Stimulated activated memory B cell treated with anti-CD40 and anti-IgM and Interleukin-4, amounts not matched to agents 10 μg/mL and 1 μg/mL and 100 μg/mL, for 72 hours (primary cell): ENCODE data around the gene SLC29A2.

Source experiments
- ATAC-seq: fragments of 150-1000 bp; cut with Tn5 transposase; 2 replicates; pipeline ENCODE4 v1.10.0; 2021
- H3K27ac Mint-ChIP-seq: one replicate; pipeline ENCODE4 v1.8.0; 2022; ENCODE audit warnings: mild to moderate bottlenecking, mixed read lengths
- H3K27me3 Mint-ChIP-seq: one replicate; pipeline ENCODE4 v1.8.0; 2022; ENCODE audit warnings: mixed read lengths
- H3K36me3 Mint-ChIP-seq: one replicate; pipeline ENCODE4 v1.8.0; 2022; ENCODE audit warnings: mixed read lengths
- H3K4me1 Mint-ChIP-seq: one replicate; pipeline ENCODE4 v1.8.0; 2022; ENCODE audit warnings: mixed read lengths
- H3K4me3 Mint-ChIP-seq: one replicate; pipeline ENCODE4 v1.8.0; 2022; ENCODE audit warnings: mild to moderate bottlenecking, moderate library complexity, mixed read lengths
- H3K9me3 Mint-ChIP-seq: one replicate; pipeline ENCODE4 v1.8.0; 2022; ENCODE audit warnings: mixed read lengths

Gene SLC29A2

GRCh38 chr11:66333896-66334604, 37.5 kb downstream of the SLC29A2 start:
- Mint-ChIP-seq H3K4me1 (peaks cover 37% of the 10 kb centered on the region), H3K36me3 (peaks cover 15% of the 10 kb centered on the region), H3K4me3 (no peak overlapping the region), H3K27ac (no peak overlapping the region), H3K9me3 (no peaks in the 10 kb centered on the region), H3K27me3 (peaks cover 9% of the 10 kb centered on the region)
- ATAC-seq, result no peak

- Mint-ChIP-seq H3K27me3 (peaks cover 9% of the 10 kb centered on the region), H3K9me3 (no peaks in the 10 kb centered on the region), H3K27ac (peak overlapping the region; percentile 26), H3K4me3 (no peak overlapping the region), H3K36me3 (peaks cover 8% of the 10 kb centered on the region), H3K4me1 (peaks cover 38% of the 10 kb centered on the region)
- no peak for ATAC-seq
Measured at GRCh38 chr11:66333220-66333877, 38.2 kb downstream of the SLC29A2 start.

- H3K27ac Mint-ChIP-seq, result peak overlapping the region; percentile 26
- peaks cover 9% of the 10 kb centered on the region for H3K27me3 Mint-ChIP-seq
- H3K36me3 Mint-ChIP-seq, result peaks cover 6% of the 10 kb centered on the region
- no peak for ATAC-seq
- no peaks in the 10 kb centered on the region for H3K9me3 Mint-ChIP-seq
- H3K4me1 Mint-ChIP-seq, result peaks cover 40% of the 10 kb centered on the region
- no peak overlapping the region for H3K4me3 Mint-ChIP-seq
Measured at GRCh38 chr11:66332371-66333219, 39.0 kb downstream of the SLC29A2 start.

- Mint-ChIP-seq H3K27me3 (peaks cover 9% of the 10 kb centered on the region), H3K27ac (peak overlapping the region; percentile 26), H3K4me3 (no peak overlapping the region), H3K9me3 (no peaks in the 10 kb centered on the region), H3K4me1 (peaks cover 37% of the 10 kb centered on the region), H3K36me3 (no peaks in the 10 kb centered on the region)
- ATAC-seq, result no peak
Measured at GRCh38 chr11:66331542-66332370, 39.8 kb downstream of the SLC29A2 start.

GRCh38 chr11:66330931-66331330, 40.6 kb downstream of the SLC29A2 start:
- Mint-ChIP-seq H3K27ac (no peak overlapping the region), H3K27me3 (peaks cover 2% of the 10 kb centered on the region), H3K4me3 (no peak overlapping the region), H3K4me1 (peaks cover 32% of the 10 kb centered on the region), H3K9me3 (no peaks in the 10 kb centered on the region), H3K36me3 (no peaks in the 10 kb centered on the region)
- ATAC-seq, result no peak

- Mint-ChIP-seq H3K4me1 (peaks cover 25% of the 10 kb centered on the region), H3K4me3 (no peak overlapping the region), H3K36me3 (no peaks in the 10 kb centered on the region), H3K27me3 (no peaks in the 10 kb centered on the region), H3K27ac (no peak overlapping the region), H3K9me3 (no peaks in the 10 kb centered on the region)
- no peak for ATAC-seq
Measured at GRCh38 chr11:66329165-66329673, 42.3 kb downstream of the SLC29A2 start.

DNA sequence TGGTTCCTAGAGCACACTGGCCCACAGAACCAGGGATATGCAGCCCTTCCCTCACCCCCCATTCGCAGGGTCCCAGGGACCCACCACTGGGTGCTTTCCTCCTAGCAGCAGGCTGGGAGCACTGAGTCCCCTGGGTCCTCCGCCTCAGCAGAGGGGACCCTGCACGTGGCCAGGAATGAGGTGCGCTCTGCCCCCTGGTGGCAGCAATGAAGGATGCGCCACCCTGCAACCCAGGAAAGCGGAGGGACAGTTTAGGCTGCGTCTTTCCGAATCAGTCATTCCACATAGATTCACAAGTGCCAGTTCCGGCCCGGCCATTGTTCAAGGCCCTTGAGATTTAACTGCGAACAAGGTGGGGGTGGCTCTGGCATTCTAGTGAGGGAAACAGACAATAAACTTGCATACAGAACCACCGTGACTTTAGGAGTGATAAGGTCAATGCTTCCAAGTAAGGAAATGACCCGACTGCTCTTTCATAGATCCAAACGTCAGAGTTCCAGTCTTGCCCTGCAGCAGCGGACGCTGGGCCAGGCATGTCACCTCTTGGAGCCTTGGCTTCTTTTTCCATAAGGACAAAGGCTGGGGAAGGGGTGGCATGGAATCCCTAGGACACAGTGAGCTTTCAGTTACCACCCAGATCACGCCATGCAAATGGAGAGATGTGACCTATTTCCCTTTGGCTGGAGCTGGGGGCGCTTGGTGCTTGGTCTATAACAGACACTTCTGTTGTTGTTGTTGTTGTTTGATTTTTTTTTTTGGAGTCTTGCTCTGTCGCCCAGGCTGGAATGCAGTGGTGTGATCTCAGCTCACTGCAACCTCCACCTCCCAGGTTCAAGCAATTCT, 43.0 kb downstream of the SLC29A2 start:
- Mint-ChIP-seq H3K9me3 (no peaks in the 10 kb centered on the region), H3K4me1 (peaks cover 25% of the 10 kb centered on the region), H3K4me3 (no peak overlapping the region), H3K27ac (peak overlapping the region; percentile 4), H3K27me3 (no peaks in the 10 kb centered on the region), H3K36me3 (no peaks in the 10 kb centered on the region)
- peak; percentile 91 for ATAC-seq

DNA sequence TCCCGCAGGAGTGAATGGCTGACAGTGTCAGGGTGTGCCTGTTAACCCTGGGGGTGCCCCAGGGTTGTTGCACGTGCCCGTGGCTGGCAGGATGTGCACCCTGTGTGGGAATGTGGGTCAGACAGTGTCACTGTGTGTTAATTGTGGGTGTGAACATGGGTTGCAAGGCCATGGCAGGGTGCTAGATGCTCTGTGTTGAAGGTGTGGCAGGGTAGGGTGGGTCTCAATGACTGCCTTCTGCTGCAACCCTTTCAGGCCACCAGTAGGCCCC, 43.6 kb downstream of the SLC29A2 start:
- no peak for ATAC-seq
- Mint-ChIP-seq H3K4me1 (peaks cover 25% of the 10 kb centered on the region), H3K9me3 (no peaks in the 10 kb centered on the region), H3K36me3 (no peaks in the 10 kb centered on the region), H3K27me3 (no peaks in the 10 kb centered on the region), H3K27ac (peak overlapping the region; percentile 4), H3K4me3 (no peak overlapping the region)

DNA sequence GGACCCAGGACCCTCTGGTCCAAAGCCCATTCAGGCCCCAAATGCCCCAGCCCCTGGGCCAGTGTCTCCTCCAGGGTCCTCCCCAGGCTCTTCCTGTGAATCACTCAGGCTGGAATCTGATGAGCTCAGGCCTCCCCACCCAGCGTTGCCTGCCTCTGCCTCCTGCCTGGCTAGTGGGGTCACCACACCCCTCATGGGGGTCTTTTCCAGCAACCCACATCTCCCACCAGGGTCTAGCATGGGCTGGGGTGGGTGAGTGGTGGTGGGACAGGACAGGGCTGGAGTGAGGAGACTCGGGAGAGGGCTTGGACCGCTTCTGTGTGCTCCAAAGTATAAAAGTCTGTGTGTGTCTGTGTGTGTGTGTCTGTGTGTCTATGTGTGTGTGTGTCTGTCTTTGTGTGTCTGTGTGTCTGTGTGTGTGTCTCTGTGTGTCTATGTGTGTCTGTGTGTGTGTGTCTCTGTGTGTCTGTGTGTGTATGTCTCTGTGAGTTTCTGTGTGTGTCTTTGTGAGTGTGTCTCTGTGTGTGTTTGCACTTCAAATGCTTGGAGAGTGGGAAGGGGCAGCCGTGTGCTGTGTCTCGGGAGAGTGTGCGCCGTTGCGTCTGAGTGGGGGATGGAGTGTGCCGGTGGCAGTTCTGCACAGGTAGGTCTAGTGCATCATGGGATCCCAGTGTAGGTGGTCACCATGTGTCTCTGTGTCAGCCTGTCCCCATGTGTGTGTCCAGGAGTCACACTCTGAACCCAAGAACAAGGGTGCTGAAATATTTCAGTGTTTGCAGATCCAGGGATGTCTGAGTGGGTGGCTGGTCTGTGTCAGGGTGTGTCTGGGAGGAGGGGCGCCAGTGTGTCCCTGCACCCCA, 44.2 kb downstream of the SLC29A2 start:
- Mint-ChIP-seq H3K4me1 (peaks cover 25% of the 10 kb centered on the region), H3K9me3 (no peaks in the 10 kb centered on the region), H3K27me3 (no peaks in the 10 kb centered on the region), H3K4me3 (no peak overlapping the region), H3K36me3 (no peaks in the 10 kb centered on the region), H3K27ac (peak overlapping the region; percentile 4)
- no peak for ATAC-seq

- ATAC-seq, result no peak
- peak overlapping the region; percentile 31 for H3K27ac Mint-ChIP-seq
- no peaks in the 10 kb centered on the region for H3K36me3 Mint-ChIP-seq
- no peaks in the 10 kb centered on the region for H3K9me3 Mint-ChIP-seq
- no peak overlapping the region for H3K4me3 Mint-ChIP-seq
- no peaks in the 10 kb centered on the region for H3K27me3 Mint-ChIP-seq
- H3K4me1 Mint-ChIP-seq, result peaks cover 25% of the 10 kb centered on the region
Measured at GRCh38 chr11:66326261-66327111, 45.1 kb downstream of the SLC29A2 start.

DNA sequence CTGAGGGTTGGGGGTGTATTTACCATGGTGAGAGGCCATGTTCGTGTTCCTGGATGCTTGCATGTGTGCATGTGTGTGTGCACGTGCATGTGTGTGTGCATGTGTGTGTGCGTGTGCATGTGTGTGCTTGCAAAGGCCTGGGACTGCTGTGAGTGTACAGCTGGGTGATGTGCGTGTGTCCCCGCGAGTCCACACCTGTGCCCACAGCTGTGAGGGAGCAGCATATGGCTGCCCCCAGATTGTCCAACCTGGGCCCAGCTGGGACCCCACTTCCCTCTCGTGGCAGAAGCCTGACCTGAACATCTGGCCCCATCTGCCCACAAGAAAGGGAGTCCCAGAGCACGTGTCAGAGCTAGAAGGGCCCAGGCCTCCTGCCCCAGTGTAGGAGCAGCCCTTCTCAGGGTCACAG, 46.3 kb downstream of the SLC29A2 start:
- H3K36me3 Mint-ChIP-seq, result no peaks in the 10 kb centered on the region
- H3K9me3 Mint-ChIP-seq, result no peaks in the 10 kb centered on the region
- no peak for ATAC-seq
- peaks cover 25% of the 10 kb centered on the region for H3K4me1 Mint-ChIP-seq
- H3K4me3 Mint-ChIP-seq, result no peak overlapping the region
- no peaks in the 10 kb centered on the region for H3K27me3 Mint-ChIP-seq
- H3K27ac Mint-ChIP-seq, result no peak overlapping the region

GRCh38 chr11:66324664-66325063, 46.9 kb downstream of the SLC29A2 start:
- ATAC-seq, result no peak
- no peaks in the 10 kb centered on the region for H3K9me3 Mint-ChIP-seq
- peaks cover 25% of the 10 kb centered on the region for H3K4me1 Mint-ChIP-seq
- H3K4me3 Mint-ChIP-seq, result no peak overlapping the region
- H3K27me3 Mint-ChIP-seq, result no peaks in the 10 kb centered on the region
- no peak overlapping the region for H3K27ac Mint-ChIP-seq
- H3K36me3 Mint-ChIP-seq, result no peaks in the 10 kb centered on the region

GRCh38 chr11:66323684-66324083, 47.9 kb downstream of the SLC29A2 start:
- H3K9me3 Mint-ChIP-seq, result no peaks in the 10 kb centered on the region
- no peaks in the 10 kb centered on the region for H3K27me3 Mint-ChIP-seq
- no peak for ATAC-seq
- no peak overlapping the region for H3K4me3 Mint-ChIP-seq
- H3K4me1 Mint-ChIP-seq, result peaks cover 31% of the 10 kb centered on the region
- no peak overlapping the region for H3K27ac Mint-ChIP-seq
- H3K36me3 Mint-ChIP-seq, result no peaks in the 10 kb centered on the region
